Measurements from ENCODE around the gene NAT10.

DNA sequence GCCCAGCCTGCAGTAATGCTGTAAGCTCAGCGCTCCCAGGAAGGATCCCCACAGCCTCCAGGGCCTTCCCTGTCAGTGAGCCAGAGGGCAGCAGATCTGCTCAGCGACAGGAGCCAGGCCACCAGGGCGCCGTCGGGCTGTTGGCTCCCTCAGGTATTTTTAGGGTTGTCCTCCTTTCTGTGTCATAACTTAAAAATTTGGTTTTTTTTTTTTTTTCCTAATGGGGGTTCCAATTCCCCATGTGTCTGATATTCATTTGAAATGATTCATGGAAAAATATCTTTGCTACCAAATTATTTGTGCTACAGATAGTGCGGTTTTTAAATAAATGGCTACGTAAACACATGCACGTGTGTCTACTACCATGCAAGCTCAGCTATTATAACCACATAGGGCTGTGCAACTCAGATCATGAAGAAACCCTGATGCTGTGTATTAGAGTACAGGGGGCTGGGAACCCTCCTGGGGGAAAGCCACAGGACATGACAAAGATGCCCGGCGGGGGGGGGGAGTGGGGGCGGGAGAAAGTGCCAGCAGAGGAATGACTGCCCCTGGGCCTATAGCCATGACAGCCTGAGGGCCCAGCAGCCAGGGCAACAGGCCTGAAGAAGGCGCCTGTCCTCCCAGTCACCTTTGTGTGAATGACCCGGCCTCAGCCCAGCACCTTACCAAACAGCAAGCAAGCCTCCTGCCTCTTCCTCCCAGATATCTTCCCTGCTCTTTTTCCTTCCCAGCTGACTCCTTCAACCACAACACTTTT is 89.3 kb downstream of the NAT10 start:
- no peak for TF ChIP-seq EZH2 (IDR thresholded peaks at IDR 0.05; ENCODE audit: insufficient read depth, poor library complexity, severe bottlenecking)
- TF ChIP-seq EZH2phosphoT487 (IDR thresholded peaks at IDR 0.05; ENCODE audit: insufficient read depth, low read depth): no peak
